PC-3 (cell line): ENCODE data around the gene ACTL7A. TPM values are rescaled to one million over a fixed set of nuclear protein-coding genes. Genes with fewer than 3 reads are reported as not detected.
"Not testable (repeated sequence)": the region's sequence is repeated elsewhere in the genome, so short reads cannot be mapped to it uniquely, and the experiment has no call there.

Experiments
- ATAC-seq: fragments of 200-7000 bp; cut with Tn5 transposase; 2 replicates; pipeline ENCODE4 v1.9.1; 2020; ENCODE audit warnings: mild to moderate bottlenecking, moderate library complexity
- BruUV-seq: library from RNA; stranded (reverse); fragments of 400-500 nt; replicated peaks from 2 replicates; lab custom pipeline; 2021; lab: Mats Ljungman, UMichigan
- CTCF ChIA-PET: fragments of 300-600 bp; sonication (Branson Sonifier 250); formaldehyde crosslinking; loops from one replicate; lab custom pipeline; 2022; ENCODE audit warnings: antibody characterized with exemption; lab: Charles Lee
- POLR2A ChIA-PET: fragments of 300-600 bp; sonication (Branson Sonifier 250); formaldehyde crosslinking; loops from one replicate; lab custom pipeline; 2022; ENCODE audit warnings: antibody characterized with exemption; ENCODE audit not compliant: unreplicated experiment; lab: Charles Lee
- DNase-seq: peaks from one replicate; pipeline ENCODE4 v3.0.0-alpha.2; 2015
- H2AFZ ChIP-seq: fragments of 300-600 bp; sonication (generic); 2 replicates; pipeline ENCODE4 v1.6.0; 2016; ENCODE audit warnings: antibody characterized with exemption, low read length
- H3F3A ChIP-seq: fragments of 300-600 bp; sonication (generic); one replicate; pipeline ENCODE4 v1.6.0; 2017; ENCODE audit warnings: antibody characterized with exemption, low read length, control low read depth, mild to moderate bottlenecking; ENCODE audit not compliant: unreplicated experiment
- H3K27ac ChIP-seq: fragments of 300-600 bp; sonication (generic); 2 replicates; pipeline ENCODE4 v1.5.1; 2016; ENCODE audit warnings: mild to moderate bottlenecking, low read length
- H3K27me3 ChIP-seq: fragments of 300-600 bp; sonication (generic); 2 replicates; pipeline ENCODE4 v1.6.1; 2016; ENCODE audit warnings: low read length, mixed read lengths
- H3K36me3 ChIP-seq: fragments of 300-600 bp; sonication (generic); 2 replicates; pipeline ENCODE4 v1.6.1; 2016; ENCODE audit warnings: low read depth, mixed run types, low read length, mixed read lengths
- H3K4me1 ChIP-seq: fragments of 300-600 bp; sonication (generic); 2 replicates; pipeline ENCODE4 v1.5.1; 2016; ENCODE audit warnings: low read length; ENCODE audit not compliant: insufficient read depth
- H3K4me2 ChIP-seq: fragments of 300-600 bp; sonication (generic); 2 replicates; pipeline ENCODE4 v1.6.0; 2016; ENCODE audit warnings: low read length
- H3K4me3 ChIP-seq: fragments of 300-600 bp; sonication (generic); 2 replicates; pipeline ENCODE4 v1.5.1; 2016; ENCODE audit warnings: mild to moderate bottlenecking, low read length, mixed read lengths
- H3K79me2 ChIP-seq: fragments of 300-600 bp; sonication (generic); 2 replicates; pipeline ENCODE4 v1.6.1; 2017; ENCODE audit warnings: low read length, mixed read lengths
- H3K9ac ChIP-seq: fragments of 300-600 bp; sonication (generic); 2 replicates; pipeline ENCODE4 v1.6.0; 2016; ENCODE audit warnings: mild to moderate bottlenecking, low read length
- H3K9me2 ChIP-seq: fragments of 300-600 bp; sonication (generic); replicated peaks from 2 replicates; pipeline ENCODE4 v1.6.1; 2016; ENCODE audit warnings: mixed run types, low read length, mixed read lengths
- H3K9me3 ChIP-seq: fragments of 300-600 bp; sonication (generic); 2 replicates; pipeline ENCODE4 v1.6.1; 2016; ENCODE audit warnings: low read length, mixed read lengths
- H4K20me1 ChIP-seq: fragments of 300-600 bp; sonication (generic); 2 replicates; pipeline ENCODE4 v1.6.1; 2016; ENCODE audit warnings: low read length, mixed read lengths
- EZH2 ChIP-seq: fragments of 300-600 bp; sonication (generic); IDR thresholded peaks from one replicate; pipeline ENCODE4 v1.6.1; 2017; ENCODE audit warnings: antibody characterized with exemption, mild to moderate bottlenecking, low read length; ENCODE audit not compliant: unreplicated experiment
- EZH2phosphoT487 ChIP-seq: fragments of 300-600 bp; sonication (generic); IDR thresholded peaks from 2 replicates; pipeline ENCODE4 v1.6.1; 2018; ENCODE audit warnings: mild to moderate bottlenecking, antibody characterized with exemption, low read length, borderline replicate concordance
- intact Hi-C: fragments of 100-400 bp; cut with micrococcal nuclease; formaldehyde crosslinking; loops from 2 replicates; pipeline ENCODE4 v1.9.0; 2023
- total RNA-seq: library from RNA; depleted of rRNA; stranded (reverse); fragments of >200 nt; gene quantifications from 2 replicates; pipeline ENCODE4 v1.2.3, GENCODE V29; 2014
- TF ChIP-seq, protein P1 (sequence below): fragments of 300-600 bp; sonication (generic); conservative IDR thresholded peaks from 2 replicates; pipeline ENCODE4 v1.5.1; 2017; ENCODE audit warnings: antibody characterized with exemption, low read depth, mild to moderate bottlenecking, low read length

The ACTL7A gene
- total RNA-seq, 1 experiment from 2014 or later = not detected

DNA sequence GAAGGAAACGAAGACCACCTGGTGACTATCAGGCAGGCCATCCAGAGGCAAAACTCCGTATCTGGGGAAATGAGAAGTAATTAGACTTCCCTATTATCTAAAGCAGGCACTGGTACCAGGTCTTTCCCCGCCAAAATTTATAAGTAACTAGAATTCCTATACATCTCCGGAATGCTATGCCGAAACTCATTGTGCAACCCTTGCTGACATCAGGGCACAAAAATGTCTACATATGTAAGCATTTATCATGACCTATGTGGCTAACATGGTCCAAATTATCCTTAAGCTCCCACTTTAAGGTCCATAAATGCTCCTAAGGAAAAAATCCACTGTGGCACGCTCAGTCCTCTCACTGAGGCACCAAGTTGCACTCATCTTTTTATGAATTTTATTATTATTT, 24.0 kb upstream of the ACTL7A start:
- H3K27ac ChIP-seq = peak overlapping the region; percentile 91
- H3K9me3 ChIP-seq = no peaks in the 10 kb centered on the region
- H3K4me2 ChIP-seq = peak overlapping the region; percentile 78
- H3K9me2 ChIP-seq = no peaks in the 10 kb centered on the region
- POLR2A ChIA-PET = no interaction called here
- no TSS peak for BruUV-seq
- peak overlapping the region; percentile 40; the same call in 1 of the 2 replicates for H3K4me3 ChIP-seq
- H2AFZ ChIP-seq = peak overlapping the region; percentile 52; the same call in 1 of the 2 replicates
- H4K20me1 ChIP-seq = no peaks in the 10 kb centered on the region
- H3K9ac ChIP-seq = peak overlapping the region; percentile 74
- H3F3A ChIP-seq = no peaks in the 10 kb centered on the region
- intact Hi-C loops = no loop called here
- H3K27me3 ChIP-seq = no peaks in the 10 kb centered on the region
- TF ChIP-seq, protein P1, sequence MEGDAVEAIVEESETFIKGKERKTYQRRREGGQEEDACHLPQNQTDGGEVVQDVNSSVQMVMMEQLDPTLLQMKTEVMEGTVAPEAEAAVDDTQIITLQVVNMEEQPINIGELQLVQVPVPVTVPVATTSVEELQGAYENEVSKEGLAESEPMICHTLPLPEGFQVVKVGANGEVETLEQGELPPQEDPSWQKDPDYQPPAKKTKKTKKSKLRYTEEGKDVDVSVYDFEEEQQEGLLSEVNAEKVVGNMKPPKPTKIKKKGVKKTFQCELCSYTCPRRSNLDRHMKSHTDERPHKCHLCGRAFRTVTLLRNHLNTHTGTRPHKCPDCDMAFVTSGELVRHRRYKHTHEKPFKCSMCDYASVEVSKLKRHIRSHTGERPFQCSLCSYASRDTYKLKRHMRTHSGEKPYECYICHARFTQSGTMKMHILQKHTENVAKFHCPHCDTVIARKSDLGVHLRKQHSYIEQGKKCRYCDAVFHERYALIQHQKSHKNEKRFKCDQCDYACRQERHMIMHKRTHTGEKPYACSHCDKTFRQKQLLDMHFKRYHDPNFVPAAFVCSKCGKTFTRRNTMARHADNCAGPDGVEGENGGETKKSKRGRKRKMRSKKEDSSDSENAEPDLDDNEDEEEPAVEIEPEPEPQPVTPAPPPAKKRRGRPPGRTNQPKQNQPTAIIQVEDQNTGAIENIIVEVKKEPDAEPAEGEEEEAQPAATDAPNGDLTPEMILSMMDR = no peak
- TF ChIP-seq EZH2phosphoT487 (no peak), EZH2 (no peak)
- DNase-seq (peak; percentile 93), ATAC-seq (peak; percentile 16)
- no peaks in the 10 kb centered on the region for H3K36me3 ChIP-seq
- no peaks in the 10 kb centered on the region for H3K79me2 ChIP-seq
- H3K4me1 ChIP-seq = peaks cover 49% of the 10 kb centered on the region
- CTCF ChIA-PET = interaction anchor here (0.6 kb wide), 1 partner anchor 429 kb away, joined by 3 read pairs; no protein-coding TSS in a partner anchor

DNA sequence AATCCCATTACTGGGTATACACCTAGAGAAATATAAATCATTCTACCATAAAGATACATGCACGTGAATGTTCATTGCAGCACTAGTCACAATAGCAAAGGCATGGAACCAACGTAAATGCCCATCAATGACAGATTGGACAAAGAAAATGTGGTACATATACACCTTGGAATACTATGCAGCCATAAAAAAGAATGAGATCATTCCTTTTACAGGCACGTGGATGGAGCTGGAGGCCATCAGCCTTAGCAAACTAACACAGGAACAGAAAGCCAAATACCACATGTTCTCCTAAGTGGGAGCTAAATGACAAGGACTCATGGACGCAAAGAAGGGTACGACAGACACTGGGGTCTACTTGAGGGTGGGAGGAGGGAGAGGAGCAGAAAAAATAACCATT, 22.5 kb upstream of the ACTL7A start:
- H3K27ac ChIP-seq, H3K79me2 ChIP-seq, H2AFZ ChIP-seq, H3K9me2 ChIP-seq, BruUV-seq, H3K27me3 ChIP-seq, intact Hi-C loops, H3K4me3 ChIP-seq, H3K9me3 ChIP-seq, H3K9ac ChIP-seq, ATAC-seq, H4K20me1 ChIP-seq, H3K4me2 ChIP-seq, H3K36me3 ChIP-seq, CTCF ChIA-PET, DNase-seq, POLR2A ChIA-PET, H3F3A ChIP-seq: not testable (repeated sequence)
- H3K4me1 ChIP-seq = peaks cover 46% of the 10 kb centered on the region

GRCh38 chr9:108842610-108843295, 19.3 kb upstream of the ACTL7A start:
- no peak overlapping the region for H3K27ac ChIP-seq
- POLR2A ChIA-PET = no interaction called here
- no peaks in the 10 kb centered on the region for H3K79me2 ChIP-seq
- H3K27me3 ChIP-seq = no peaks in the 10 kb centered on the region
- TF ChIP-seq EZH2phosphoT487 (no peak), EZH2 (no peak)
- TF ChIP-seq, protein P1 = no peak
- no peaks in the 10 kb centered on the region for H3K36me3 ChIP-seq
- peaks cover 14% of the 10 kb centered on the region for H3K4me1 ChIP-seq
- intact Hi-C loops = no loop called here
- no peaks in the 10 kb centered on the region for H4K20me1 ChIP-seq
- no peaks in the 10 kb centered on the region for H3F3A ChIP-seq
- CTCF ChIA-PET = no interaction called here
- H3K4me2 ChIP-seq = no peak overlapping the region
- no peaks in the 10 kb centered on the region for H3K9me3 ChIP-seq
- H3K9me2 ChIP-seq = no peaks in the 10 kb centered on the region
- H3K9ac ChIP-seq = no peak overlapping the region
- ATAC-seq (no peak), DNase-seq (no peak)
- BruUV-seq = no TSS peak
- H3K4me3 ChIP-seq = no peak overlapping the region
- no peak overlapping the region for H2AFZ ChIP-seq
